Ecto neural progenitor cell (in vitro differentiated cells): ENCODE results near the gene U2AF2.

Source experiments
- DNase-seq: peaks from one replicate; pipeline ENCODE4 v3.0.0-alpha.2; 2018; ENCODE audit warnings: low spot score

Gene U2AF2

GRCh38 chr19:55643003-55643886 lies 11.6 kb upstream of the U2AF2 start, which contains the start of gene ZNF581:
TSS of gene ZNF581 (plus strand) at chr19:55643649. CDS start at chr19:55644572, 923 bp downstream.
- DNase-seq: peak; percentile 81

GRCh38 chr19:55643887-55644176 lies 11.0 kb upstream of the U2AF2 start:
- DNase-seq: no peak

GRCh38 chr19:55644191-55644833 lies 10.5 kb upstream of the U2AF2 start:
- DNase-seq: no peak

- DNase-seq: no peak
These were observed 9.9 kb upstream of the U2AF2 start for GRCh38 chr19:55644842-55645511.

GRCh38 chr19:55645512-55645881 lies 9.3 kb upstream of the U2AF2 start:
- DNase-seq: no peak

- DNase-seq: no peak
These were observed 7.7 kb upstream of the U2AF2 start for GRCh38 chr19:55646889-55647731.

GRCh38 chr19:55647732-55648584 lies 6.9 kb upstream of the U2AF2 start, which contains the start of gene CCDC106:
TSS of gene CCDC106 (plus strand) at chr19:55648212. CDS start at chr19:55649047, 835 bp downstream.
- peak; percentile 87 for DNase-seq

- no peak for DNase-seq
These were observed 6.1 kb upstream of the U2AF2 start for GRCh38 chr19:55648585-55649267.

GRCh38 chr19:55649268-55650125 lies 5.3 kb upstream of the U2AF2 start:
- DNase-seq: no peak

GRCh38 chr19:55650126-55650557 lies 4.7 kb upstream of the U2AF2 start:
- no peak for DNase-seq

GRCh38 chr19:55650602-55651230 lies 4.1 kb upstream of the U2AF2 start:
- DNase-seq: no peak

- DNase-seq: no peak
These were observed 3.6 kb upstream of the U2AF2 start for GRCh38 chr19:55651236-55651635.

- DNase-seq: peak; percentile 71
These were observed 2.3 kb upstream of the U2AF2 start for GRCh38 chr19:55652311-55653128.

GRCh38 chr19:55653651-55654322 lies 1.0 kb upstream of the U2AF2 start:
- DNase-seq: peak; percentile 98

- DNase-seq: peak; percentile 100
These were observed 440 bp upstream of the U2AF2 start for GRCh38 chr19:55654323-55654867.

GRCh38 chr19:55655648-55656040 lies 809 bp downstream of the U2AF2 start:
- DNase-seq: no peak

GRCh38 chr19:55656552-55656951 lies 1.7 kb downstream of the U2AF2 start:
- no peak for DNase-seq
